ENCODE data around the gene EIF4A2. TPM values are rescaled to one million over a fixed set of nuclear protein-coding genes. Genes with fewer than 3 reads are reported as not detected.

EIF4A2 gene
- total RNA-seq, 1 donor from 2014 or later = 366 TPM

DNA sequence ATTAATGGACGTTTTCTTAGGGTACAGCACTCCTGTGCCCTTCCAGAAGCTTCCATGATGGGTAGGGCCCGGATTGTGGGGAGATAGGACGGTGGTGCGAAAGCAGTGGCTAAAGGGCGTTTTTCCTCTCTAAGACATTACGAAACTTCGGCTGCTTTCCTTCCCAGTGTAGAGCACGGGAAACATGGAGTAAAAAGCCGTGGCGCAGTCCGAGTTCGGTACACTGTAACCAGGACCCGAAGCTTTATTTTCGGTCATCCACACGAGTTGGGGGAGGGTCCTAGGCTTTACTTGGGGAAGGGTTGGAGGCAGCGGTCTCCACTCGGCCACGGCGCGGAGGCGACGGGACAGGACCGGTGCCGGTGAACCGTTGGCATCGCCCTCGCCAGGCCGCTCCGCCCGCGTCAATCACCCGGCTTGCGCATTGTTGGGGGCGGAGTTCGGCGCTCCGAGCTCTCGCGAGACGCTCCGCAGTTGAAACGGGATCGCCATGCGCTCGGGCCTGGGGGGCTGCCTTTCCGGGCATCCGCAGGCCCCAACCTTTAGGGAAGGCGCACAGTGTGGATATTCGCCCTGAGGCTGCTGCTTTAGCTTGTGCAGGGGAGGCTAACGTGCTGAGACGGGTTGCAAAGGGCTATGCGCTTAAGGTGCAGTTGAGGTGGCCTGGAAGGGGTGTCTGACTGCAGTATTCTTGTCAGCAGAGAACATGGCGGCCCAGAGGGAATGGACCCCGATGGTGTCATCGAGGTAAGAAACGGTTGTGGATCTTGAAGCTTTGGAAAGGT, 546 bp downstream of the EIF4A2 start:
- DNase-seq (ENCODE audit: low read depth) = no peak
- peak overlapping the region; percentile 86 for H3K4me3 ChIP-seq (ENCODE audit: low read depth, low read length)
- TF ChIP-seq, protein P1, sequence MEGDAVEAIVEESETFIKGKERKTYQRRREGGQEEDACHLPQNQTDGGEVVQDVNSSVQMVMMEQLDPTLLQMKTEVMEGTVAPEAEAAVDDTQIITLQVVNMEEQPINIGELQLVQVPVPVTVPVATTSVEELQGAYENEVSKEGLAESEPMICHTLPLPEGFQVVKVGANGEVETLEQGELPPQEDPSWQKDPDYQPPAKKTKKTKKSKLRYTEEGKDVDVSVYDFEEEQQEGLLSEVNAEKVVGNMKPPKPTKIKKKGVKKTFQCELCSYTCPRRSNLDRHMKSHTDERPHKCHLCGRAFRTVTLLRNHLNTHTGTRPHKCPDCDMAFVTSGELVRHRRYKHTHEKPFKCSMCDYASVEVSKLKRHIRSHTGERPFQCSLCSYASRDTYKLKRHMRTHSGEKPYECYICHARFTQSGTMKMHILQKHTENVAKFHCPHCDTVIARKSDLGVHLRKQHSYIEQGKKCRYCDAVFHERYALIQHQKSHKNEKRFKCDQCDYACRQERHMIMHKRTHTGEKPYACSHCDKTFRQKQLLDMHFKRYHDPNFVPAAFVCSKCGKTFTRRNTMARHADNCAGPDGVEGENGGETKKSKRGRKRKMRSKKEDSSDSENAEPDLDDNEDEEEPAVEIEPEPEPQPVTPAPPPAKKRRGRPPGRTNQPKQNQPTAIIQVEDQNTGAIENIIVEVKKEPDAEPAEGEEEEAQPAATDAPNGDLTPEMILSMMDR (conservative IDR thresholded peaks at IDR 0.05; ENCODE audit: low read depth, low read length) = no peak

DNA sequence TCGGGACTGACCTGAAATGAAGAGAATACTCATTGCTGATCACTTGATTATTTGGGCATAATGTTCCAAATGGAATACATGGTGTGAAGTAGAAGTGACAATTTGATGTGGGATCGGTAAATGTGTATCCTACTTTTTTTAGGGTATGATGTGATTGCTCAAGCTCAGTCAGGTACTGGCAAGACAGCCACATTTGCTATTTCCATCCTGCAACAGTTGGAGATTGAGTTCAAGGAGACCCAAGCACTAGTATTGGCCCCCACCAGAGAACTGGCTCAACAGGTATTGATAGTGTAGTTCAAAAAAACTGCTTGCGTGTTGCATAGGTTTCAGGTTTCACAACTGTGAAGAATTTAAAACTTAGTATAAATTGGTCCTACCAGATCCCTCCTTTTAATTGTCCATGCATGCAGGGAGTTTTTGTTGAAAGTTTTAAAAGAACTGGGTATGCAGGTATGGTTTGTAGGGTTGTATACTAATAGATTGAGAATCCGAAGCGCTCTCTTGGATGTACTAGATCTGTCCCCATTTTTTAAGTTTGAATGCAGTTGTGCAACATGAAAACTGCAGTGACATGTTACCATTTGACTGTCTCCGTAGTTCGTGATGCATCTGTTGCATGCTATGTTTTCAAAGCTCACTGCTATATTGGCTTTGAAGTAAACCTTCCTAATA, 1.6 kb downstream of the EIF4A2 start:
- TF ChIP-seq, protein P1 (conservative IDR thresholded peaks at IDR 0.05; ENCODE audit: low read depth, low read length) = no peak
- H3K4me3 ChIP-seq (ENCODE audit: low read depth, low read length) = peak overlapping the region; percentile 86
- no peak for DNase-seq (ENCODE audit: low read depth)

DNA sequence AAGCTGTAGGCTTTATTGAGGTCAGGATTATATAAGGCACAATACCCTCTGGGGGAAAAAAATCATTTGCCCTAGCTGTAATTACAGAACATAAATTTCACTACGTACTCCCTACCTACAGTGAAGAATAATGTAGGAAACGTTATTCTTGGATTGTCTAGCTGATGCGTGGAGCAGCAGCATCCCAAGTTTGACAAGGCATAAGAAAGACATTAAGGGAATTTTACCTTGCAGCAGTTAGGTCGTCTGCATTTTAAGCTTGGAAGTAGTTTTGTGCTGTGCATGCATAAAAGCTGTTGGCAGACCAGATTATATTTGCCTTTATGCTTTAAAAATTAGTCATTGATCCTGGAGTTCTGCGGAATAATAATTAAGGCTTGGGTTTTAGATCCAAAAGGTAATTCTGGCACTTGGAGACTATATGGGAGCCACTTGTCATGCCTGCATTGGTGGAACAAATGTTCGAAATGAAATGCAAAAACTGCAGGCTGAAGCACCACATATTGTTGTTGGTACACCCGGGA, 2.2 kb downstream of the EIF4A2 start:
- TF ChIP-seq, protein P1 (conservative IDR thresholded peaks at IDR 0.05; ENCODE audit: low read depth, low read length) = no peak
- no peak for DNase-seq (ENCODE audit: low read depth)
- H3K4me3 ChIP-seq (ENCODE audit: low read depth, low read length) = peak overlapping the region; percentile 86

DNA sequence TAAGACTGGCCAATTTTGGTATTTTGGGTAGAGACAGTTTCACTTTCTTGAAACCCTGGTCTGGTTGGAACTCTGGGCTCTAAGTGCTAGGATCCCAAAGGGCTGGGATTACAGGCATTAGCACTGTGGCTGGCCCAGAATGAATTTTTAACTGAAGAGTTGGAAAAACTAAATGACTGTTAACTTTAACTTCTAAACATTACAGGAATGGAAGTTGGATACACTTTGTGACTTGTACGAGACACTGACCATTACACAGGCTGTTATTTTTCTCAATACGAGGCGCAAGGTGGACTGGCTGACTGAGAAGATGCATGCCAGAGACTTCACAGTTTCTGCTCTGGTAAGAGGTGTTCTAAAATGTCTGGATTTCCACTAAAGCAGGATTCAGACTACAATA, 3.5 kb downstream of the EIF4A2 start:
- TF ChIP-seq, protein P1 (conservative IDR thresholded peaks at IDR 0.05; ENCODE audit: low read depth, low read length) = no peak
- DNase-seq (ENCODE audit: low read depth) = no peak
- H3K4me3 ChIP-seq (ENCODE audit: low read depth, low read length) = peak overlapping the region; percentile 86

DNA sequence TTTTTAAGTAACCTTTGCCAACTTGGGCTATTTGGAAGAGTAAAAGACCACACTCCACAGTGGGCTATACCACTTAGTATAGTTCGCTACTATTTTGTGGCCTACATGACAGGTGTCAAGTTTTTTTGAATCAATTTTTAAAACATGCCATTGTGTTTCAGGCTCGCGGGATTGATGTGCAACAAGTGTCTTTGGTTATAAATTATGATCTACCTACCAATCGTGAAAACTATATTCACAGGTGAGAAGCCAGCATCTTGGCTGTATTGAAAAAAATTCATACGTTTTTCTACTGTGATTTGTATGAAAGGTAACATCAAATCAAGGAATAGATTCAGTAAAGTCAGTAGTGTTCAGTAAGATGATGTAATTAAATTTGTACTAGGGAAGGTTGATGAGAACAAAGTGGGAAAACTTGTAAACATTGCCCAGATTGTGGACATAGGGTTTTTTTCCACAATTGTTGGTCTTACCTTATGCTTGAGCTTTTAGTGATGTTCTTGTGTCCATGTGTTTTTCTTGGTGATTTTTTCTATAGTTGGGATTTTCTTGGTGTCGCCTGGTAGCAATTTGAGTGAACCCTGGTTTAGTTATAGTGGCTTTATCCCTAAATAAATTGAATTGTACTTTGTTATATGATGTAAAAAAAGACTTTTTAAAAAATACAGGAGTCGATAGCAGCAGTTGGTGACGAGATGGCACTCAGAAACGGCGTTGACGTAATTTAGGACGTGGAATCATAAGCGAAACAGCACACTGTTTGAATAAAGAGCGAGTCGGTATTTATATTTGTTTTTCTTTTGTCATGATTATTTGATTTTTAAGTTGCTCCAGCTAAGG, 4.5 kb downstream of the EIF4A2 start:
- TF ChIP-seq, protein P1 (conservative IDR thresholded peaks at IDR 0.05; ENCODE audit: low read depth, low read length) = no peak
- no peak for DNase-seq (ENCODE audit: low read depth)
- no peak overlapping the region for H3K4me3 ChIP-seq (ENCODE audit: low read depth, low read length)

DNA sequence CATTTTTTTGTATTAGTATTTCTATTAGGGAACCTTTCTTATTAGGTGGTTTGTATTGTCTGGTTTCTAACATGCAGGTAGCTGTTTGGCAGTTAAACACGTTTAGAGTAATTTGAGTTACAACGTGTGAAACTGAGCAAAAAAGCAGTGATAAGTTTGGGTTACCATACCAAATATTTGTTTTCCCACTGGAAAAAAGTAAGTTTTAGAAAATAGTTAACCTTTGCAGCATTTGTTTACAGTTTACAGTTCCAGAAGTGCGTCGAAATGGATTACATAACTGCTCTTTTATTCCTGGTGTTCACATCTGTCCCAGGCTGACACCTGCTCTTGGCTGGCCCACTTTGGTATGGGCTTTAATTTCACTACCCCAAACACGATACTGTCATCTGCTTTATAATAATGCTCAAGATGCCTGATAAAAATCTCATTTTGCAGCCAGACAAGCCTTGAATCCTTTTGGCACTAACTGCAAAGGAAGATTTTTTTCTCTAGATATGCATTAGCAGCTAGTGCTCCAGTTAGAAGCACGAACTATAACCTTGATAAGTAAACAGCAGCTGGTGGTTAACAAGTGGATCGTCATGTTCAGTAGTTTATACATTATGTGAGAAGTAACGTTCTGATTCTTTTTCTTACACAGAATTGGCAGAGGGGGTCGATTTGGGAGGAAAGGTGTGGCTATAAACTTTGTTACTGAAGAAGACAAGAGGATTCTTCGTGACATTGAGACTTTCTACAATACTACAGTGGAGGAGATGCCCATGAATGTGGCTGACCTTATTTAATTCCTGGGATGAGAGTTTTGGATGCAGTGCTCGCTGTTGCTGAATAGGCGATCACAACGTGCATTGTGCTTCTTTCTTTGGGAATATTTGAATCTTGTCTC, 5.3 kb downstream of the EIF4A2 start:
- no peak overlapping the region for H3K4me3 ChIP-seq (ENCODE audit: low read depth, low read length)
- no peak for DNase-seq (ENCODE audit: low read depth)
- TF ChIP-seq, protein P1 (conservative IDR thresholded peaks at IDR 0.05; ENCODE audit: low read depth, low read length) = no peak
